OCI-LY7 (cell line): ENCODE measurements around the gene KIF26A.

Source experiments
- CTCF ChIP-seq: fragments of 200-600 bp; sonication (generic); conservative IDR thresholded peaks from 2 replicates; pipeline ENCODE4 v1.5.1; 2014; ENCODE audit warnings: mild to moderate bottlenecking, antibody characterized with exemption, low read length, moderate library complexity, mixed read lengths
- EZH2phosphoT487 ChIP-seq: fragments of 200-600 bp; sonication (generic); IDR thresholded peaks from 2 replicates; pipeline ENCODE4 v1.6.1; 2018; ENCODE audit warnings: low read depth, borderline replicate concordance, mild to moderate bottlenecking, mixed run types, antibody characterized with exemption, low read length, moderate library complexity, mixed read lengths

GRCh38 chr14:104182857-104183425 is 44.6 kb downstream of the KIF26A start:
- no peak for TF ChIP-seq CTCF
- TF ChIP-seq EZH2phosphoT487: no peak
